Glutamatergic neuron (in vitro differentiated cells): Measurements from ENCODE around the gene SLC26A4. TPM values are rescaled to one million over a fixed set of nuclear protein-coding genes. Genes with fewer than 3 reads are reported as not detected.

Source experiments
- DNase-seq: peaks from one replicate; pipeline ENCODE4 v3.0.0; 2022
- H3K27ac Mint-ChIP-seq: one replicate; pipeline ENCODE4 v1.8.0; 2020; ENCODE audit warnings: mild to moderate bottlenecking, mixed read lengths, inconsistent platforms; ENCODE audit not compliant: unreplicated experiment
- H3K27me3 Mint-ChIP-seq: one replicate; pipeline ENCODE4 v1.8.0; 2020; ENCODE audit warnings: mild to moderate bottlenecking, moderate library complexity, mixed read lengths, inconsistent platforms; ENCODE audit not compliant: unreplicated experiment
- H3K36me3 Mint-ChIP-seq: one replicate; pipeline ENCODE4 v1.8.0; 2020; ENCODE audit warnings: mild to moderate bottlenecking, mixed read lengths, inconsistent platforms; ENCODE audit not compliant: unreplicated experiment
- H3K4me1 Mint-ChIP-seq: one replicate; pipeline ENCODE4 v1.8.0; 2020; ENCODE audit warnings: mild to moderate bottlenecking, low read depth, mixed read lengths, inconsistent platforms; ENCODE audit not compliant: unreplicated experiment
- H3K4me3 Mint-ChIP-seq: one replicate; pipeline ENCODE4 v1.8.0; 2020; ENCODE audit warnings: mild to moderate bottlenecking, mixed read lengths, inconsistent platforms; ENCODE audit not compliant: unreplicated experiment
- H3K9me3 Mint-ChIP-seq: one replicate; pipeline ENCODE4 v1.8.0; 2020; ENCODE audit warnings: mild to moderate bottlenecking, moderate library complexity, mixed read lengths, inconsistent platforms; ENCODE audit not compliant: unreplicated experiment
- CTCF ChIP-seq: fragments of 200-600 bp; sonication (generic); IDR thresholded peaks from one replicate; pipeline ENCODE4 v1.5.0; 2021; ENCODE audit not compliant: partially characterized antibody, unreplicated experiment
- total RNA-seq: library from RNA; stranded (reverse); fragmentation: NEBNext Ultra II Directional; extraction: Animal tissue kit (Norgen Biotek cat#: 25700); gene quantifications from one replicate; pipeline ENCODE4 v1.2.1, GENCODE V29; 2021; ENCODE audit not compliant: unreplicated experiment

SLC26A4 gene
- total RNA-seq, 1 donor from 2014 or later, result 0.34 TPM

DNA sequence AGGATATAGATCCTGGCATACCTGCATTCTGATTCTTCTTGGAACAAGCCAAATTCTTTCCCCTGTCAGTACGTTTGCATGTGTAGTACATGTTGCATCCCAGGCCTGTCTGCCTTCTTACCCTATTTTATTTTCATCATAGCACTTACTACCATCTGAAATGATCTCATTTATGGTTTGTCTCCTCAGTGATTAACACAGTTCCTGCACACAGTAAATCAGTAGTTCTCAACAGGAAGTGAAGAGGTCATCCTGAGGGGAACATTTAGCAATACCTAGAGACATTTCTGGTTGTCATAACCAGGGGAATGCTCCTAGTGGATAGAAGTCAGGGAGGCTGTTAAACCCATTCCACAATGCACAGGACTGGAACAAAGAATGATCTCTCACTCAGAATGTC is 38.2 kb upstream of the SLC26A4 start:
- DNase-seq, result no peak
- Mint-ChIP-seq H3K27me3 (no peaks in the 10 kb centered on the region), H3K4me3 (no peak overlapping the region), H3K4me1 (no peaks in the 10 kb centered on the region), H3K36me3 (no peaks in the 10 kb centered on the region), H3K9me3 (no peaks in the 10 kb centered on the region), H3K27ac (no peak overlapping the region)
- no peak for TF ChIP-seq CTCF

GRCh38 chr7:107622894-107623293 is 37.7 kb upstream of the SLC26A4 start:
- no peaks in the 10 kb centered on the region for H3K36me3 Mint-ChIP-seq
- no peaks in the 10 kb centered on the region for H3K27me3 Mint-ChIP-seq
- H3K4me3 Mint-ChIP-seq, result no peak overlapping the region
- no peaks in the 10 kb centered on the region for H3K9me3 Mint-ChIP-seq
- H3K27ac Mint-ChIP-seq, result no peak overlapping the region
- H3K4me1 Mint-ChIP-seq, result no peaks in the 10 kb centered on the region
- DNase-seq, result no peak
- TF ChIP-seq CTCF, result no peak

GRCh38 chr7:107627002-107627401 is 33.6 kb upstream of the SLC26A4 start:
- peaks cover 7% of the 10 kb centered on the region for H3K4me1 Mint-ChIP-seq
- no peaks in the 10 kb centered on the region for H3K36me3 Mint-ChIP-seq
- DNase-seq, result no peak
- no peak overlapping the region for H3K27ac Mint-ChIP-seq
- no peak overlapping the region for H3K4me3 Mint-ChIP-seq
- H3K9me3 Mint-ChIP-seq, result peaks cover 3% of the 10 kb centered on the region
- TF ChIP-seq CTCF, result no peak
- peaks cover 4% of the 10 kb centered on the region for H3K27me3 Mint-ChIP-seq

GRCh38 chr7:107628461-107629064 is 32.1 kb upstream of the SLC26A4 start:
- Mint-ChIP-seq H3K9me3 (peaks cover 3% of the 10 kb centered on the region), H3K27ac (no peak overlapping the region), H3K36me3 (no peaks in the 10 kb centered on the region), H3K4me1 (peaks cover 7% of the 10 kb centered on the region), H3K4me3 (no peak overlapping the region), H3K27me3 (peaks cover 4% of the 10 kb centered on the region)
- TF ChIP-seq CTCF, result no peak
- DNase-seq, result no peak

DNA sequence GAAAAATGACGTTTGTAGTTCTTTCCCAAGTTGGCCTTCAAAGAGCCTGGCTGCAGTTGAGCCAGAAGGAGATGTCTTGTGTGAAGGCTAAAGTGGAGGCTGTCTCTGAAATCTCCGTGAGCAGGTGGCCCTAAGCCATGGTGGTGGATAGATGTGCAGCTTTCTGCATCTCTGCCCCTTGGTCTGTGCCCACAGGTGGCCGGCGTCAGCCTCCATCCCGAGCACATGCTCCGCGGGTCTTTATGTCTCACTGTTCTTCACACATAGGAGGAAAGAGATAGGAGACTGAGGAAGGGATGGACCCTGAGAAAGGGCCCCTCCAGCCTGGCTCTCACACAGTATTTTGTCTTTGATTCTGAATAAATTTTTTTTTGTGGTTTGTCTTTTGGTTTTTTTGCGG is 30.3 kb upstream of the SLC26A4 start:
- no peak for DNase-seq
- no peak overlapping the region for H3K4me3 Mint-ChIP-seq
- no peak overlapping the region for H3K27ac Mint-ChIP-seq
- peaks cover 12% of the 10 kb centered on the region for H3K4me1 Mint-ChIP-seq
- H3K9me3 Mint-ChIP-seq, result peaks cover 5% of the 10 kb centered on the region
- no peaks in the 10 kb centered on the region for H3K36me3 Mint-ChIP-seq
- peaks cover 4% of the 10 kb centered on the region for H3K27me3 Mint-ChIP-seq
- no peak for TF ChIP-seq CTCF
